ENCODE measurements around the gene DLG2. TPM values are rescaled to one million over a fixed set of nuclear protein-coding genes. Genes with fewer than 3 reads are reported as not detected.

Gene DLG2
- total and polyA plus RNA-seq, 2 of the 4 experiments (the other 2 are of a cell fraction): 0.31 to 0.36 TPM

DNA sequence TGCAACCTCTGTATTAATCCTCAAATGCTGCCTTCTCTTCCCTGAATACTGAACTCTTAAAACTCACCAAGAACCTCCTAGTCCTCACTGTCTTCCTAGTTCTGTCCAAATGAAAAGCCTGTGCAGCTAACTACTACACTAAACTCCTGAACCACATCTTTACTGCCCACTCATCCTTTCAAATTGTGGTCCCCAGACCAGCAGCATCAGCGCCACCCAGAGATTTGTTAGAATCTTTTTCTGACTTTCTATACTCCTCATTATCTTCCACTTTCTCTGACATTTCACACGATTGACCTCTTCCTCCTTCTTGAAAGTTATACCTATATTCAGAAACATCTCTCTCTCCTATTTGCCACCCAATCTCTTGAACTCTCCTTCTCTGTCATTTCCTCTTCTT is 461.3 kb downstream of the DLG2 start:
- H3K4me1 ChIP-seq (ENCODE audit: control insufficient read depth, insufficient read depth, low read length): peaks cover 1% of the 10 kb centered on the region; the same call in 1 of the 2 replicates
- H2AK9ac ChIP-seq (replicated peaks; ENCODE audit: low read depth, low read length, poor library complexity): no peak overlapping the region
- H3K18ac ChIP-seq (ENCODE audit: low read depth, low read length): no peak overlapping the region
- H2BK5ac ChIP-seq (ENCODE audit: low read depth, low read length, poor library complexity, severe bottlenecking): no peak overlapping the region
- H3K9ac ChIP-seq (ENCODE audit: low read depth, low read length): no peak overlapping the region
- intact Hi-C loops (cut with micrococcal nuclease): no loop called here
- no peak overlapping the region for H4K91ac ChIP-seq (ENCODE audit: insufficient read depth, low read depth, low read length)
- dilution Hi-C loops (cut with HindIII; ENCODE audit: low sequenced_read_pairs, unreplicated experiment): no loop called here
- H3K79me1 ChIP-seq (ENCODE audit: low read depth in 1 of 2, low read length in 2 of 2): no peaks in the 10 kb centered on the region
- H4K8ac ChIP-seq (ENCODE audit: low read depth in 2 of 2, low read length in 2 of 2): no peak overlapping the region
- no peak overlapping the region for H3K23ac ChIP-seq (ENCODE audit: low read depth, low read length)
- no peak overlapping the region for H2BK15ac ChIP-seq (ENCODE audit: low read depth, low read length)
- no peak for ATAC-seq (ENCODE audit: low read depth)
- H2BK20ac ChIP-seq (ENCODE audit: low read depth, low read length): no peak overlapping the region
- H2AK5ac ChIP-seq (ENCODE audit: low read depth, low read length): no peak overlapping the region
- H3K56ac ChIP-seq (ENCODE audit: extremely low read depth, insufficient read depth, low read length): no peak overlapping the region
- no peak for DNase-seq
- H2BK120ac ChIP-seq (ENCODE audit: low read depth, low read length): no peak overlapping the region
- H3K4me3 ChIP-seq (ENCODE audit: insufficient read depth, low read depth, low read length): no peak overlapping the region
- no peak overlapping the region for H3K27ac ChIP-seq (ENCODE audit: insufficient read depth, low read length)
- no peaks in the 10 kb centered on the region for H4K20me1 ChIP-seq (ENCODE audit: insufficient read depth, low read length)
- no peaks in the 10 kb centered on the region for H3K36me3 ChIP-seq (ENCODE audit: control insufficient read depth, insufficient read depth, low read length)
- no peaks in the 10 kb centered on the region for H3K9me3 ChIP-seq (ENCODE audit: control insufficient read depth, insufficient read depth, low read length)
- ChIA-PET POLR2A (ENCODE audit: unreplicated experiment) (no interaction called here), CTCF (no interaction called here)
- no peak overlapping the region for H3K14ac ChIP-seq (replicated peaks; ENCODE audit: low read depth, low read length)
- no TSS peak for BruUV-seq (replicated peaks)
- WGBS, 2 experiments (ENCODE audit: extremely low coverage in 2 of 2, insufficient read length in 1 of 2): 69% methylated on average over 2 of the region's 2 CpGs; no CpG with 5 or more reads in 1 of the 2 experiments
- no peaks in the 10 kb centered on the region for H3K27me3 ChIP-seq (ENCODE audit: control insufficient read depth, insufficient read depth, low read length)
- H3K4me2 ChIP-seq (ENCODE audit: low read depth, low read length): no peak overlapping the region
- no peak overlapping the region for H2AFZ ChIP-seq (replicated peaks; ENCODE audit: low read length, poor library complexity)
- H3K9me1 ChIP-seq (ENCODE audit: insufficient read depth, low read length): no peaks in the 10 kb centered on the region
- in situ Hi-C loops (cut with MboI; ENCODE audit: low sequenced_read_pairs): no loop called here
- H4K5ac ChIP-seq (ENCODE audit: low read depth, low read length): no peak overlapping the region
- no peak overlapping the region for H3K4ac ChIP-seq (ENCODE audit: low read depth, low read length)
- TF ChIP-seq MAZ (IDR thresholded peaks at IDR 0.05; ENCODE audit: borderline replicate concordance, low read depth, low read length) (no peak), FOS (IDR thresholded peaks at IDR 0.05; ENCODE audit: low read depth, low read length) (no peak), POLR2A (IDR thresholded peaks at IDR 0.05; ENCODE audit: low read depth, low read length) (no peak), RAD21 (IDR thresholded peaks at IDR 0.05; ENCODE audit: low read length) (no peak), SMC3 (IDR thresholded peaks at IDR 0.05; ENCODE audit: low read depth, low read length) (no peak), NFE2L2 (IDR thresholded peaks at IDR 0.05; ENCODE audit: low read depth, low read length) (no peak), MXI1 (IDR thresholded peaks at IDR 0.05; ENCODE audit: borderline replicate concordance, low read depth, low read length) (no peak), CHD1 (IDR thresholded peaks at IDR 0.05; ENCODE audit: low read depth, low read length) (no peak), CEBPB (IDR thresholded peaks at IDR 0.05; ENCODE audit: low read depth, low read length) (no peak), RFX5 (IDR thresholded peaks at IDR 0.05; ENCODE audit: low read depth, low read length) (no peak), BHLHE40 (IDR thresholded peaks at IDR 0.05; ENCODE audit: low read depth, low read length) (no peak), MAFK (IDR thresholded peaks at IDR 0.05; ENCODE audit: low read depth, low read length) (no peak), RCOR1 (IDR thresholded peaks at IDR 0.05; ENCODE audit: insufficient replicate concordance, low read length) (no peak)
- TF ChIP-seq, protein P1, sequence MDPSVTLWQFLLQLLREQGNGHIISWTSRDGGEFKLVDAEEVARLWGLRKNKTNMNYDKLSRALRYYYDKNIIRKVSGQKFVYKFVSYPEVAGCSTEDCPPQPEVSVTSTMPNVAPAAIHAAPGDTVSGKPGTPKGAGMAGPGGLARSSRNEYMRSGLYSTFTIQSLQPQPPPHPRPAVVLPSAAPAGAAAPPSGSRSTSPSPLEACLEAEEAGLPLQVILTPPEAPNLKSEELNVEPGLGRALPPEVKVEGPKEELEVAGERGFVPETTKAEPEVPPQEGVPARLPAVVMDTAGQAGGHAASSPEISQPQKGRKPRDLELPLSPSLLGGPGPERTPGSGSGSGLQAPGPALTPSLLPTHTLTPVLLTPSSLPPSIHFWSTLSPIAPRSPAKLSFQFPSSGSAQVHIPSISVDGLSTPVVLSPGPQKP (IDR thresholded peaks at IDR 0.05; ENCODE audit: borderline replicate concordance, low read depth, low read length): no peak
- TF ChIP-seq, protein P2, sequence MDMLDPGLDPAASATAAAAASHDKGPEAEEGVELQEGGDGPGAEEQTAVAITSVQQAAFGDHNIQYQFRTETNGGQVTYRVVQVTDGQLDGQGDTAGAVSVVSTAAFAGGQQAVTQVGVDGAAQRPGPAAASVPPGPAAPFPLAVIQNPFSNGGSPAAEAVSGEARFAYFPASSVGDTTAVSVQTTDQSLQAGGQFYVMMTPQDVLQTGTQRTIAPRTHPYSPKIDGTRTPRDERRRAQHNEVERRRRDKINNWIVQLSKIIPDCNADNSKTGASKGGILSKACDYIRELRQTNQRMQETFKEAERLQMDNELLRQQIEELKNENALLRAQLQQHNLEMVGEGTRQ (IDR thresholded peaks at IDR 0.05; ENCODE audit: low read depth, low read length): no peak
- TF ChIP-seq, protein P3, sequence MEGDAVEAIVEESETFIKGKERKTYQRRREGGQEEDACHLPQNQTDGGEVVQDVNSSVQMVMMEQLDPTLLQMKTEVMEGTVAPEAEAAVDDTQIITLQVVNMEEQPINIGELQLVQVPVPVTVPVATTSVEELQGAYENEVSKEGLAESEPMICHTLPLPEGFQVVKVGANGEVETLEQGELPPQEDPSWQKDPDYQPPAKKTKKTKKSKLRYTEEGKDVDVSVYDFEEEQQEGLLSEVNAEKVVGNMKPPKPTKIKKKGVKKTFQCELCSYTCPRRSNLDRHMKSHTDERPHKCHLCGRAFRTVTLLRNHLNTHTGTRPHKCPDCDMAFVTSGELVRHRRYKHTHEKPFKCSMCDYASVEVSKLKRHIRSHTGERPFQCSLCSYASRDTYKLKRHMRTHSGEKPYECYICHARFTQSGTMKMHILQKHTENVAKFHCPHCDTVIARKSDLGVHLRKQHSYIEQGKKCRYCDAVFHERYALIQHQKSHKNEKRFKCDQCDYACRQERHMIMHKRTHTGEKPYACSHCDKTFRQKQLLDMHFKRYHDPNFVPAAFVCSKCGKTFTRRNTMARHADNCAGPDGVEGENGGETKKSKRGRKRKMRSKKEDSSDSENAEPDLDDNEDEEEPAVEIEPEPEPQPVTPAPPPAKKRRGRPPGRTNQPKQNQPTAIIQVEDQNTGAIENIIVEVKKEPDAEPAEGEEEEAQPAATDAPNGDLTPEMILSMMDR (conservative IDR thresholded peaks at IDR 0.05; ENCODE audit: low read depth, low read length): no peak

Data from IMR-90 (cell line).